CD14-positive monocyte (primary cell): Measurements from ENCODE around the gene SKIC2. TPM values are rescaled to one million over a fixed set of nuclear protein-coding genes. Genes with fewer than 3 reads are reported as not detected.

Experiments
- DNase-seq, 3 donors: peaks; one replicate each; pipeline ENCODE4 v3.0.0-alpha.2; 2011 to 2022
- H2AFZ ChIP-seq: 2 replicates; pipeline ENCODE4 v1.6.0; 2012; ENCODE audit warnings: mild to moderate bottlenecking, low read depth, low read length, inconsistent platforms; ENCODE audit not compliant: insufficient read depth, poor library complexity, severe bottlenecking
- H3K27ac ChIP-seq, 2 donors: 1 replicate in 1 of 2; 2 replicates in 1 of 2; pipeline ENCODE4 v1.5.1; 2012 to 2013; ENCODE audit warnings: low read length in 2 of 2, control low read depth in 1 of 2, inconsistent platforms in 1 of 2, low read depth in 1 of 2, mild to moderate bottlenecking in 1 of 2
- H3K27me3 ChIP-seq, 2 donors: one replicate each; pipeline versions ENCODE4 v1.6.0 to v1.6.1; 2011 to 2013; ENCODE audit warnings: low read length in 2 of 2; ENCODE audit not compliant: control insufficient read depth in 2 of 2, insufficient read depth in 2 of 2
- H3K36me3 ChIP-seq, 2 donors: replicated peaks in 1 of 2; 1 replicate in 1 of 2; 2 replicates in 1 of 2; pipeline versions ENCODE4 v1.5.1 to v1.6.1; 2012 to 2013; ENCODE audit warnings: low read length in 2 of 2, control low read depth in 1 of 2, inconsistent platforms in 1 of 2, mild to moderate bottlenecking in 1 of 2; ENCODE audit not compliant: insufficient read depth in 2 of 2, control insufficient read depth in 1 of 2
- H3K4me1 ChIP-seq, 2 donors: 1 replicate in 1 of 2; 2 replicates in 1 of 2; pipeline versions ENCODE4 v1.5.1 to v1.6.1; 2012 to 2013; ENCODE audit warnings: low read length in 2 of 2, control low read depth in 1 of 2, inconsistent platforms in 1 of 2, mild to moderate bottlenecking in 1 of 2, moderate library complexity in 1 of 2; ENCODE audit not compliant: insufficient read depth in 2 of 2, control insufficient read depth in 1 of 2
- H3K4me2 ChIP-seq: replicated peaks from 2 replicates; pipeline ENCODE3; 2012; ENCODE audit warnings: low read length, moderate library complexity, mild to moderate bottlenecking; ENCODE audit not compliant: poor library complexity, severe bottlenecking; ENCODE audit errors: extremely low read depth
- H3K4me3 ChIP-seq, 3 experiments: fragments of 200-600 bp in 1 of 3; sonication (generic) in 1 of 3; replicated peaks in 1 of 3; 1 replicate in 2 of 3; 2 replicates in 1 of 3; pipeline ENCODE4 v1.5.1; 2011 to 2013; ENCODE audit warnings: low read length in 3 of 3, mild to moderate bottlenecking in 3 of 3, control low read depth in 2 of 3, low read depth in 2 of 3, inconsistent platforms in 1 of 3, moderate library complexity in 1 of 3
- H3K79me2 ChIP-seq: 2 replicates; pipeline ENCODE4 v1.6.0; 2012; ENCODE audit warnings: mild to moderate bottlenecking, control low read depth, inconsistent platforms, low read length, moderate library complexity; ENCODE audit not compliant: insufficient read depth
- H3K9ac ChIP-seq: 2 replicates; pipeline ENCODE4 v1.6.0; 2017; ENCODE audit warnings: low read length, mild to moderate bottlenecking; ENCODE audit not compliant: insufficient read depth, poor library complexity, severe bottlenecking
- H3K9me3 ChIP-seq, 2 donors: replicated peaks in 1 of 2; 1 replicate in 1 of 2; 2 replicates in 1 of 2; pipeline versions ENCODE4 v1.5.1 to v1.6.1; 2012 to 2013; ENCODE audit warnings: low read length in 2 of 2, control low read depth in 1 of 2; ENCODE audit not compliant: control insufficient read depth in 1 of 2, insufficient read depth in 1 of 2
- H4K20me1 ChIP-seq: 2 replicates; pipeline ENCODE4 v1.6.0; 2012; ENCODE audit warnings: mild to moderate bottlenecking, low read length, control low read depth, moderate library complexity; ENCODE audit not compliant: insufficient read depth
- H3K27ac Mint-ChIP-seq, 7 donors: one replicate each; pipeline ENCODE4 v1.8.0; 2020; ENCODE audit warnings: mild to moderate bottlenecking in 7 of 7, mixed read lengths in 7 of 7, moderate library complexity in 6 of 7, inconsistent platforms in 2 of 7
- H3K27me3 Mint-ChIP-seq, 3 donors: one replicate each; pipeline ENCODE4 v1.8.0; 2021 to 2022; ENCODE audit warnings: low read depth in 3 of 3, mild to moderate bottlenecking in 3 of 3, mixed read lengths in 3 of 3, moderate library complexity in 3 of 3, inconsistent platforms in 1 of 3
- H3K36me3 Mint-ChIP-seq, 2 donors: one replicate each; pipeline ENCODE4 v1.8.0; 2020; ENCODE audit warnings: mixed read lengths in 2 of 2, inconsistent platforms in 1 of 2, mild to moderate bottlenecking in 1 of 2
- H3K4me1 Mint-ChIP-seq: one replicate; pipeline ENCODE4 v1.8.0; 2020; ENCODE audit warnings: mild to moderate bottlenecking, mixed read lengths
- H3K4me3 Mint-ChIP-seq, 2 donors: one replicate each; pipeline ENCODE4 v1.8.0; 2020; ENCODE audit warnings: mild to moderate bottlenecking in 2 of 2, mixed read lengths in 2 of 2, moderate library complexity in 1 of 2
- H3K9me3 Mint-ChIP-seq, 7 donors: one replicate each; pipeline ENCODE4 v1.8.0; 2020 to 2022; ENCODE audit warnings: mixed read lengths in 7 of 7, mild to moderate bottlenecking in 6 of 7, moderate library complexity in 6 of 7, inconsistent platforms in 2 of 7
- WGBS: methylation state at CpG from one replicate; pipeline ENCODE4 v1.1.5; 2013; ENCODE audit warnings: missing lambda C conversion rate; ENCODE audit not compliant: insufficient coverage; 5-methylcytosine and 5-hydroxymethylcytosine counted together
- intact Hi-C, 2 donors: fragments of 100-400 bp; cut with micrococcal nuclease; formaldehyde crosslinking; loops; one replicate each; pipeline versions ENCODE4 v1.15.0 to v1.15.1; 2023
- polyA plus RNA-seq, 3 donors: library from polyadenylated mRNA; depleted of rRNA in 1 of 3; unstranded in 2 of 3; stranded (reverse) in 1 of 3; fragments of 300-500 nt in 2 of 3; fragments of >200 nt in 1 of 3; fragmentation: Illumina TruSeq in 2 of 3; gene quantifications; 1 replicate in 2 of 3; 2 replicates in 1 of 3; pipeline ENCODE4 v1.2.3, GENCODE V29; 2012 to 2021
- TF ChIP-seq, protein P1 (sequence below): fragments of 200-600 bp; IDR thresholded peaks from one replicate; pipeline ENCODE4 v1.8.0; 2022; ENCODE audit warnings: antibody characterized with exemption, mild to moderate bottlenecking

Gene SKIC2
- polyA plus RNA-seq, 3 donors = 13.2 to 72.1 (median 13.2) TPM

DNA sequence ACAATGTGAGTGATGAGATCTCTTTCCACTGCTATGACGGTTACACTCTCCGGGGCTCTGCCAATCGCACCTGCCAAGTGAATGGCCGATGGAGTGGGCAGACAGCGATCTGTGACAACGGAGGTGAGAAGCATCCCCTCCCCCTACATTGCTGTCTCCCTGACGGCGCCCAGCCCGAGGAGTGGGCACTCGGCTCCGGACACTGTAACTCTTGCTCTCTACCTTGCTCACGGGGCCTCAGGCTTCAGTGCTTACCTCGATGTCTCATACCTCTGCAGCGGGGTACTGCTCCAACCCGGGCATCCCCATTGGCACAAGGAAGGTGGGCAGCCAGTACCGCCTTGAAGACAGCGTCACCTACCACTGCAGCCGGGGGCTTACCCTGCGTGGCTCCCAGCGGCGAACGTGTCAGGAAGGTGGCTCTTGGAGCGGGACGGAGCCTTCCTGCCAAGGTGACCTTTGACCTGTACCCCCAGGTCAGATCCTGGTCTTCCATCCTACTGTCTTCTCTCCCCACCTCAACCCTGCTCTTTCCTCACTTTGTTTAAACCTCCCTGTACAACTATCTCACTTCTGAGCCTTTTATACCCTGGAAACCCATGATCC, 11.8 kb upstream of the SKIC2 start:
- H3K27ac ChIP-seq = no peak overlapping the region
- 88% methylated on average over 24 of the region's 24 CpGs for WGBS
- Mint-ChIP-seq H3K27ac (no peak overlapping the region), H3K9me3 (peaks cover 0 to 1% (median 0%) of the 10 kb centered on the region in 7 donors), H3K36me3 (peaks cover 10 to 13% of the 10 kb centered on the region in 2 donors), H3K4me1 (peaks cover 17% of the 10 kb centered on the region), H3K4me3 (no peak overlapping the region), H3K27me3 (peaks cover 13 to 27% (median 26%) of the 10 kb centered on the region in 3 donors)
- H3K9ac ChIP-seq = no peak overlapping the region
- H3K4me1 ChIP-seq = peaks cover 3 to 4% of the 10 kb centered on the region in 2 donors
- DNase-seq = no peak
- H3K27me3 ChIP-seq = no peaks in the 10 kb centered on the region
- TF ChIP-seq, protein P1, sequence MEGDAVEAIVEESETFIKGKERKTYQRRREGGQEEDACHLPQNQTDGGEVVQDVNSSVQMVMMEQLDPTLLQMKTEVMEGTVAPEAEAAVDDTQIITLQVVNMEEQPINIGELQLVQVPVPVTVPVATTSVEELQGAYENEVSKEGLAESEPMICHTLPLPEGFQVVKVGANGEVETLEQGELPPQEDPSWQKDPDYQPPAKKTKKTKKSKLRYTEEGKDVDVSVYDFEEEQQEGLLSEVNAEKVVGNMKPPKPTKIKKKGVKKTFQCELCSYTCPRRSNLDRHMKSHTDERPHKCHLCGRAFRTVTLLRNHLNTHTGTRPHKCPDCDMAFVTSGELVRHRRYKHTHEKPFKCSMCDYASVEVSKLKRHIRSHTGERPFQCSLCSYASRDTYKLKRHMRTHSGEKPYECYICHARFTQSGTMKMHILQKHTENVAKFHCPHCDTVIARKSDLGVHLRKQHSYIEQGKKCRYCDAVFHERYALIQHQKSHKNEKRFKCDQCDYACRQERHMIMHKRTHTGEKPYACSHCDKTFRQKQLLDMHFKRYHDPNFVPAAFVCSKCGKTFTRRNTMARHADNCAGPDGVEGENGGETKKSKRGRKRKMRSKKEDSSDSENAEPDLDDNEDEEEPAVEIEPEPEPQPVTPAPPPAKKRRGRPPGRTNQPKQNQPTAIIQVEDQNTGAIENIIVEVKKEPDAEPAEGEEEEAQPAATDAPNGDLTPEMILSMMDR = no peak
- peaks cover 15 to 16% of the 10 kb centered on the region in 2 donors for H3K36me3 ChIP-seq
- no peak overlapping the region for H2AFZ ChIP-seq
- no peaks in the 10 kb centered on the region for H4K20me1 ChIP-seq
- intact Hi-C loops = no loop called here
- H3K79me2 ChIP-seq = no peaks in the 10 kb centered on the region
- H3K9me3 ChIP-seq = no peaks in the 10 kb centered on the region
- no peak overlapping the region for H3K4me3 ChIP-seq
- H3K4me2 ChIP-seq = no peak overlapping the region

DNA sequence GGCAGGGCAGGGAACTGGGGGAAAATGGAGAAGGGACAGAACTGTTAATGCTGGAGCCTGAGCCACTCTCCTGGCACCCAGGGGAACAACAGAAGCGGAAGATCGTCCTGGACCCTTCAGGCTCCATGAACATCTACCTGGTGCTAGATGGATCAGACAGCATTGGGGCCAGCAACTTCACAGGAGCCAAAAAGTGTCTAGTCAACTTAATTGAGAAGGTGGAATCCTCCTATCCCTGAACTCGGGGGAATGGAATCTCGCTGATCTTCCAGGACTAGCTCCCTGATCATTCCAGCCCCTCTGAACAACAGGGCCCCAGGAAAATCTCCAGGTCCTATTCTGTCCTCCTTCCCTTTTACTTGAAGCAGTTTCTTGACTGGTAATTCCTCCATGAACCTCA, 11.1 kb upstream of the SKIC2 start:
- Histone ChIP-seq H4K20me1 (no peaks in the 10 kb centered on the region), H3K27me3 (no peaks in the 10 kb centered on the region), H3K9me3 (no peaks in the 10 kb centered on the region), H3K79me2 (no peaks in the 10 kb centered on the region), H3K4me2 (no peak overlapping the region), H3K4me3 (no peak overlapping the region), H3K4me1 (peaks cover 3 to 4% of the 10 kb centered on the region in 2 donors), H3K36me3 (peaks cover 22 to 23% of the 10 kb centered on the region in 2 donors), H3K27ac (no peak overlapping the region), H3K9ac (no peak overlapping the region), H2AFZ (no peak overlapping the region)
- Mint-ChIP-seq H3K27me3 (peaks cover 9 to 26% (median 23%) of the 10 kb centered on the region in 3 donors), H3K36me3 (peaks cover 13 to 15% of the 10 kb centered on the region in 2 donors), H3K4me3 (no peak overlapping the region), H3K4me1 (peaks cover 20% of the 10 kb centered on the region), H3K9me3 (peaks cover 0 to 1% (median 0%) of the 10 kb centered on the region in 7 donors), H3K27ac (no peak overlapping the region)
- TF ChIP-seq, protein P1 = no peak
- 88% methylated on average over 4 of the region's 4 CpGs for WGBS
- intact Hi-C loops = no loop called here
- no peak for DNase-seq
